ENCODE results near the gene UBE3D. TPM values are rescaled to one million over a fixed set of nuclear protein-coding genes. Genes with fewer than 3 reads are reported as not detected.
"Not testable (repeated sequence)": the region's sequence is repeated elsewhere in the genome, so short reads cannot be mapped to it uniquely, and the experiment has no call there.

The UBE3D gene
- total RNA-seq, 1 donor from 2014 or later, result 5.4 TPM

DNA sequence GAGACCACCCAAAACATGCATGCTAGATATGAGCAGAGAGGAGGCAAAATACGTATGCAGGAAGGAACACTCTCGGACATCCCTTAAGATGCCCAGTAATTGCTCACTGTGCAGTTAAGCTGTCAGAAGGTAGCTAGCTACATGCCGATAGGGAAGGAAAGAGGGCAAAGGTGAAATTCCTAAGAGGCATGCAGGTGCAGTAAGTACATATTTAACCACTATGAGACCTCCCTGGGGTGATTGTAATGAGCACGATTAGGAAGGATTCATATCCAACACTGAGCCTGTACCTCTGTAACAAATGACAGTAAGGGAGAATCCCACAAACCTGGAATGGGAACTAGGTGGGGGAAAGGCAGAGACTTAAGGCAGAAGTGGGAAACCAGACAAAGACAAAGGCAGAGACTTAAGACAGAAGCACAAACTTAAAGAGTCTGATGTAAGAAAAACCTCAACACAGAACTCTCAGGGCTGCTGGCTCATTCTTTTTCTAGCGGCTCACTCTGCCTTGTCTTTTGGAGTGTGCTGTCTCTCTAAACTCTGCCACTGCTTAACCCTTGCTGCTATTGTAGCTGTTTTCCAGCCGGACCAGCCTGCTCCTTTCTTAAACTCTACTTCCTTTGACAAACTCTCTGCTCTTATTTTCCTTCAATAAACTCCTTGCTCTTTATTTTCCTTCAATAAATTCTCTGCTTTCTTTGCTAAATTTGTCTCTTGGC lies 148.1 kb downstream of the UBE3D start:
- intact Hi-C loops (cut with micrococcal nuclease), result no loop called here

DNA sequence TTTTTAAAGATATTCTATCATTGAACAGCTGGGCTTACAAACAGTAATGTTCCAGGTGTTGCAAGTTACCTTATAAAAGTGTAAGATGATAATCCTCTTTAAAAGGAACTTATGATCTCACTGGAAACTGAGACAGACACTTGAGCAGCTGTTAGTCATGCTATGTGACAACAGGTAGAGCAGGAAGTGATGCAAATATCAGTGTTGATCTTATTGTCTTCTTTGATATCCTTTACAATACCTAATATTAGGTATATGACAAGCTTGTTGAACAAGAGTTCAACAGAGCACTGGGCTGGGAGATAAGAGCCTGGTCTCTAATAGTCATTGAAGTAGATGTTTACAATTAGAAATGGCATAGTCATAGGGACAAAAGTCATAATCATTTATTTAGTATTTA lies 150.0 kb downstream of the UBE3D start:
- intact Hi-C loops (cut with micrococcal nuclease), result no loop called here

- intact Hi-C loops (cut with micrococcal nuclease), result no loop called here
Measured at GRCh38 chr6:82914511-82914910, 151.1 kb downstream of the UBE3D start.

GRCh38 chr6:82910820-82911219 lies 154.8 kb downstream of the UBE3D start:
- intact Hi-C loops (cut with micrococcal nuclease), result no loop called here

GRCh38 chr6:82910395-82910794 lies 155.2 kb downstream of the UBE3D start:
- intact Hi-C loops (cut with micrococcal nuclease), result no loop called here

- intact Hi-C loops (cut with micrococcal nuclease), result no loop called here
Measured at GRCh38 chr6:82909551-82909950, 156.1 kb downstream of the UBE3D start.

DNA sequence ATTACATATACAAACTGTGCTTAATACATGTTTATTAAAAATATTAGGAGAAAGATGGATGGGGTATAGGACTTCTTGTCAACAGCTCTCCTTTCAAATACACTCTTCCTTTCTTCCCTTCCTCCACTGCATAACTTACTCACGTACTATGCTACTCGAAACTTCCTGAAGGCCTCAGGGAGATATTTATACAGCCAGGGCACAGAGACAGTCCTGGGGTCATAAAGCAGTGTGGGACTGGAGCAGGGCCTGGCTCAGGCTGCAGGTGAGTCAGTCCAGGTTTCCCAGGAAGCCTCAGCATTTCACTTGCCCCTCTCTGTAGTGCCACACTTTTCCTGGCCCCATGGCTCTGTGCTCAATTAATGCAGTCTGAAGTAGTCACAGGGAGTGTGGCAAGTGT lies 157.0 kb downstream of the UBE3D start:
- intact Hi-C loops (cut with micrococcal nuclease), result no loop called here

- intact Hi-C loops (cut with micrococcal nuclease), result no loop called here
Measured at GRCh38 chr6:82906951-82907350, 158.7 kb downstream of the UBE3D start.

- intact Hi-C loops (cut with micrococcal nuclease), result no loop called here
Measured at GRCh38 chr6:82906489-82906888, 159.2 kb downstream of the UBE3D start.

- intact Hi-C loops (cut with micrococcal nuclease), result no loop called here
Measured at GRCh38 chr6:82904860-82905259, 160.8 kb downstream of the UBE3D start.

DNA sequence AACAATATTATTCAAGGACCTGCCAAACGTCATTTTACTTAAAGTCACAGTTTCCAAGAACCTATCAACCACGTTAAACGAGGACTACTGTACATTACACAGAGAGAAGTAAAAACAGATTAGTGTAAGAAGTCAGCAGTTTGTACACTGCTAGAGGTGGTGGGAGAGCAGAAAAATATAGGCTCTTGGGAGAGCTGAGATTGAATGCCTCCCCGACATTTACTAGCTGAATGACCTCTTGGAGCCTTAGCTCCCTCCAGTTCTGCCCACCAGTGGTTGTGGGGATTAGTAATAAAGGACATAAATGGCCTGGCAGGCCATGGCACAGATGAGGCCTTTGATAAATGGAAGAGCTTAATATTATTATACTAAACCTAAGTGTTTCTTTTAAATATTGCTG lies 161.4 kb downstream of the UBE3D start:
- intact Hi-C loops (cut with micrococcal nuclease), result no loop called here

DNA sequence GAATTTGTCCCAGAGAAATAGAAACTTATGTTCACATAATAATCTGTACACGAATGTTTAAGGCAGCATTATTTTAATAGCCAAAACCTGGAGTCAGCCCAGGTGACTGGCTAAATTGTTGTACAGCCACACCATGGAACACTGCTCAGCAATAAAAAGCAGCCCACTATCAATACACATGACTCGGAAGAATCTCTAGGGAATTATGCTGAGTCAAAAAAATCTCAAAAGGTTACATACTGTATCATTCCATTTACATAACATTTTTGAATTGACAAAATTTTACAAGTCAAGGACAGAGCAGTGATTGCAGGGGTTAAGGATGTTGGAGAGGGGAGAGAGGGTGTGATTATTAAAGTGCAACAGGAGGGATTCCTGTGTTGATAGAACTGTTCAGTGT lies 163.4 kb downstream of the UBE3D start:
- intact Hi-C loops (cut with micrococcal nuclease), result no loop called here

DNA sequence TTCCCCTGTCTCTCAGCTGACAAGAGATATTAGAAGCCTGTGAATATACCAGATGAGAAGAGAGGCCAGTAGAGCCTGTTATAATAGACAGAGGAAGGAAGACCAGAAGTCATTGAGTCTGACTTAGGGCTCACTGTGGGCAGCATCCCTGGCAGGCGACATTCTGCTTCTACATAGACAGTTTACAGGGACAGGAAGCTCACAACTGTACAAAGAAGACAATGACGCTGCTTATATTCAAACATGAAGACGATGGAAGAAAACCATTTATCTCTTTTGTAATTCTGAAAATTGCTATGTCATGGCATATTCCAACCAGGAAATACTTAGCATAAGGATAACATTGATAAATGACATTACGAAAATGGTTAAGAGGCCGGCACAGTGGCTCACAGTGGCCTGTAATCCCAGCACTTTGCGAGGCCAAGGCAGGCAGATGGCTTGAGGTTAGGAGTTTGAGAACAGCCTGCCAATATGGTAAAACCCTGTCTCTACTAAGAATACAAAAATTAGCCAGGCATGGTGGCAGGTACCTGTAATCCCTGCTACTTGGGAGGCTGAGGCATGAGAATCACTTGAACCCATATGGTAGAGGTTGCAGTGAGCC lies 170.9 kb downstream of the UBE3D start:
- intact Hi-C loops (cut with micrococcal nuclease), result no loop called here

GRCh38 chr6:82893889-82894652 lies 171.6 kb downstream of the UBE3D start:
- intact Hi-C loops (cut with micrococcal nuclease), result no loop called here

- intact Hi-C loops (cut with micrococcal nuclease), result not testable (repeated sequence)
Measured at GRCh38 chr6:82891503-82891902, 174.1 kb downstream of the UBE3D start.

DNA sequence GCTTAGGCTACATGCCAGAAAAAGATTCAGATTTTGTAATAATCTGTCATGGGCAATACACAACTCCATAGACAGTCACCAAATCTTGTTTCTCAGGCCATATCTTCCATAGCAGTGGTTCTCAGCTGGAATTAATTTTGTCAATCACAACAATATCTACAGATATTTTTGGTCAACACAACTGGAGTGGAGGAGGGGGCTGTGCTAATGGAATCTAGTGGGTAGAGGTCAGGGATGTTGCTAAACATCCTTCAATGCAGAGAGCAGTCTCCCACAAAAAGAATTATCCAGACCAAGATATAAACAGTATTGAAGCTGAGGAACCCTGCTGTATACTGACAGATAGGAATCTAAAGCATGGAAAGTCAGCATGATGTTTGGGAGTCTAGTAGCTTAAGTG lies 174.6 kb downstream of the UBE3D start:
- intact Hi-C loops (cut with micrococcal nuclease), result no loop called here

DNA sequence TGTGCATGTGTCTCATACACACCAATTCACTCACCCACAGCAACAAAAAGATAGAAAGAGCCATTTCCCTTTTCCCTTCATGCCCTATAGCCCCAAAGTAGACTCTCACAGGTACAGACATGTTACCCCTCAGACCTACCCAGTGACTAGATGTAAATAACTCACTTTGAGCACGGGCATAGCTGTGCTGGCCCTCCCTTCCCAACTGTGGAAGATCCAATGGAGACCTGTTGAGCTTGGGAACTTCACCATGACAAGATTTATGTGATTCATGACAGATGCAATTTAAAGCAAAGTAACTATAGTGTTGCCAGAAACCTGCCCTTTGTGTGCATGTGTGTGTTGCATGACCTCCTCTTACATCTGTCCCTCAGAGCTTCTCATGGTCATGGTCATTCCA lies 175.4 kb downstream of the UBE3D start:
- intact Hi-C loops (cut with micrococcal nuclease), result no loop called here

DNA sequence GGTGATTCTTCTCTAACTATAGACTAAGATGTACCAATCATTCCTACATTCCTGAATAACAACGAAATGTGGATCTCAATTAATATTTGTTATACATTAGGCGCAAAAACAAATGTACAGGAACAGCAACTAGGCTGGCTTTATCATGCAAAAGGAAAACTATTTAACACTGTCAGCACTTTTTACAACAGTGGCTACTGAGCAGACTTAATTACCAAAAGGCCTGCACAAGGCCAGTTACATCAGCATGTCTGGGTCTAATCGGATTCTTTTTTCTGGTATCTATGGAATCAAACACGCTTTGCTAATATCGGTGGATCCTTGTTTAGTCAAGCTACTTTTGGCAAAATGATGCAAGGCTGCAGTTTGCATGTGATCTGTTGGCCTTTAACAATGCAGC lies 176.5 kb downstream of the UBE3D start:
- intact Hi-C loops (cut with micrococcal nuclease), result no loop called here

- intact Hi-C loops (cut with micrococcal nuclease), result no loop called here
Measured at GRCh38 chr6:82882363-82883023, 183.1 kb downstream of the UBE3D start.

- intact Hi-C loops (cut with micrococcal nuclease), result no loop called here
Measured at GRCh38 chr6:82881519-82881918, 184.1 kb downstream of the UBE3D start.

GRCh38 chr6:82878812-82879211 lies 186.8 kb downstream of the UBE3D start:
- intact Hi-C loops (cut with micrococcal nuclease), result no loop called here
